Superior temporal gyrus (tissue), 1 donor: Measurements from ENCODE around the gene ID1.
A peak's percentile ranks its signal among the peaks of the same experiment; 100 is the strongest.
"Not testable (repeated sequence)": the region's sequence is repeated elsewhere in the genome, so short reads cannot be mapped to it uniquely, and the experiment has no call there.

Source experiments
- DNase-seq: peaks from one replicate; pipeline ENCODE4 v3.0.0-alpha.2; 2016; ENCODE audit errors: extremely low spot score

ID1 gene

GRCh38 chr20:31602431-31602778 is 2.7 kb upstream of the ID1 start:
- DNase-seq = no peak

DNA sequence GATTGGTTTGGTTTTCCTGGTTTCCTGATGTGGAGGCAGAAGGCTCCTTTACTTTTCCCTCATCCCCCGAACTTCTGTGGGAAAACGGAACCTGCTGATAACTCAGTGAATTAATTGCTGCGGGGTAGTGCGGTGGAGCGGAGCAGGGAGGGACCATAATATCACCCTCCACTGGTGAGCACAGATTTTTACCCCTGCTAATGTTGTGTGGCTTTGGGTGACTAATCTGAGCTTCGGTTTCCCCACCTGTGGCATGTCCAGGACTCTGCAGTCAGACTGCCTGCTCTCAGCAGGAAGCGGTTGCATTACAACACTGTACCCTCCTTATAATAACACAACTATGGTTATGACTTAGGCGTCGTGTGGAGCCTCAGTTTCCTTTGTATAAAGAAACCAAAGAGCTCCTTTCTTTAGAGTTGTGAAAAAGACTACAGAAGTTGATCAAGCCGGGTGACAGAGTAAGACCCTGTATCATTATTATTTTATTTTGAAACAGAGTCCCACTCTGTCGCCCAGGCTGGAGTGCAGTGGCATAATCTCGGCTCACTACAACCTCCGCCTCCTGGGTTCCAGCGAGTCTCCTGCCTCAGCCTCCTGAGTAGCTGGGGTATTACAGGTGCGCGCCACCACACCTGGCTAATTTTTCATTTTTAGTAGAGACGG is 2.2 kb upstream of the ID1 start:
- DNase-seq = no peak

GRCh38 chr20:31603822-31604566 is 1.1 kb upstream of the ID1 start:
- DNase-seq = peak; percentile 90

GRCh38 chr20:31604567-31605030 is 490 bp upstream of the ID1 start:
- no peak for DNase-seq

- no peak for DNase-seq
These were observed 1.1 kb downstream of the ID1 start for GRCh38 chr20:31605902-31606803.

DNA sequence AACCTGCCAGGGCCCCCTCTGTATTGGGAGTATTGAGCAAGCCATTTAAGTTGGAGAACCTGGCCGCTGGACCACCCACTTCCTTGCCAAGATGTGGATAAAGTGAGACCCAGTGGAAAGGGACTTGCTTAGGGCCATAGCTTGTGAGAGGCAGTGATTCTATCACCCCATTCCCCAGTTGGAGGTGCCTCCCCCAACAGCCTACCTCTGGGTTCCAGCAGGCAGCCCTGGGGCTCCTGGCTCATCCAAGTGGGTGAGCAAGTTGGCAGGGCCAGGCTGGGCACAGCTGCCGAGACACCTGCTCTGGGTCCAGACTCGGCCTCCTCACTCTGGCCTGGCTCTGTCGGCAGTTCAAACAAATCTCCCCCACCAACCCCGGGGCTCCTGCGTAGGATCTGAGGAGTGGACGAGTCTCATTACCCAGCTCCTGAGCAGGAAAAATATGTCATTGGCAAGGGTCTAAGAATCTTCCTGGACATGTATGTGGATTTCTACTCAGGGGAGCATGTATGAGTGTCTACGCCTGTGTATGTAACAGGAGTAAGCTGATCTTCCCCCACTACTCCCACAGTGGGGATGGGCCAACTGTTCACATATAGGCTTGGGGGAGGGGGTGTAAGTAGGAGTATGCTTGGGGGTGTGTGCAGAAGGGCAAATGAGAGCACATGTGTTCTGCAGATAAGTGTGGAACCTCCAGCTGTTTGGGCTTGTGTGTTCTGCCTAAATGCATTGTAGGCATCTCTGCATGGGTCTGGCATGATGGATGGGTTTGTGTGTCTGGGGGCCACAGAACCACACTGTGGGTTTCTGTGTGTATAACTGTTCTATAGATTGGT is 1.9 kb downstream of the ID1 start:
- DNase-seq = no peak

GRCh38 chr20:31607640-31608250 is 2.7 kb downstream of the ID1 start:
- no peak for DNase-seq

DNA sequence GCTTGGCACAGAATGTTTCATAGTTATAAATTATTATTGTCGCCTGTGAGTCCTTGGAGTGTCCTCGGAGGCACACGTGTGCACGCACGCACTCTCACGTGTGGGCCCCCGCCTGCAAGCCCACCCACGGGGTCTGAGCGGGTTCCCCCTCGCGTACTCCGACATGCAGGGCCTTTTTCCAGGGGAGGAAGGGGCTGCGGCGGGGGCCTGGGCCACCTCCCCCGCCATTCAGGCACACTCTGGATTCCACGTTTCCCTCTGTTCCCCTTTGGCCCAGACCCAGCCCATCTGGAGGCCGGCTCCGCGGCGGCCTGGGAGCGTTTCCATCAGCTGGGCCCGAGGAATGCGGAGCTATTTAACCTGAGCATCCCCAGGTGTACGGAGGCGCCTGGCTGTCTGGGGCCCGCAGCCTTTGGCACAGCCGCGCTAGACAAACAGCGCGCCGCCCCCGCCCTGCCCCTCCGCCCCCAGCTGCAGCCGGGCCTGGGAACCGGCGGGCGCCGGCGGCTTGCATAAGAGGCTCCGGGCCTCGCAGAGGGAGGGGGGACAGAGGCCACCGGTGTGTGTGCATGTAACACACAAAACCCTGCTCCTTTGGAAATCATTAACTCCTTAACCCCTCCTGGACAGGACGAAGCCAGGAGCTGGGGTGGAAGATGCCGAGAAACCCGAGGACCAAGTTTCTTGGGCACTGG is 3.3 kb downstream of the ID1 start:
- DNase-seq = no peak

DNA sequence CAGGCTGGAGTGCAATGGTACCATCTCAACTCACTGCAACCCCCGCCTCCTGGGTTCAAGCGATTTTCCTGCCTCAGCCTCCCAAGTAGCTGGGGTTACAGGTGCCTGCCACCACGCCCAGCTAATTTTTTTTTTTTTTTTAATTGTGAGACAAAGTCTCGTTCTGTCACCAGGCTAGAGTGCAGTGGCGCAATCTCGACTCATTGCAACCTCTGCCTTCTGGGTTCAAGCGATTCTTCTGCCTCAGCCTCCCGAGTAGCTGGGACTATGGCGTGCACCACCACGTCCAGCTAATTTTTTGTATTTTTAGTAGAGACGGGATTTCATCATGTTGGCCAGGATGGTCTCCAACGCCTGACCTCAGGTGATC is 7.2 kb downstream of the ID1 start:
- DNase-seq = not testable (repeated sequence)

GRCh38 chr20:31615416-31615815 is 10.3 kb downstream of the ID1 start:
- DNase-seq = no peak

GRCh38 chr20:31617432-31618104 is 12.5 kb downstream of the ID1 start:
- no peak for DNase-seq

DNA sequence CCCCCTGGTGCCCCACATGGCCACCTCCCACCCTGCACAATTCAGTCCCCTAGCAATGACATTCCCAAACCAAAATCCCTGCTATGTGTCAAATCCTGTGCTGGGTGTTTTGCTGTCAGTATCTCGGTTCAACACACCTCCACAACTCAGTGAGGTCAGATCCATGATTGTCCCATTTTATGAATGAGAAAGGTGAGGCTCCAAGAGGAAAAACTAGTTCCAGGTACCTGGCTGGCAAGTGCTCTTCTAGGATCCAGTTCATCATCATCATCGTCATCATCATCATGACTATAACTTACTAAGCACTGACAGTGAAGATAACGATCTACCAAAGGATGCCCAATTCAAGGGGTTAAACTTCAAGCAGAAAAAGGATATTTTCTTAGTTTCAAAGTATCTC is 15.2 kb downstream of the ID1 start:
- no peak for DNase-seq

DNA sequence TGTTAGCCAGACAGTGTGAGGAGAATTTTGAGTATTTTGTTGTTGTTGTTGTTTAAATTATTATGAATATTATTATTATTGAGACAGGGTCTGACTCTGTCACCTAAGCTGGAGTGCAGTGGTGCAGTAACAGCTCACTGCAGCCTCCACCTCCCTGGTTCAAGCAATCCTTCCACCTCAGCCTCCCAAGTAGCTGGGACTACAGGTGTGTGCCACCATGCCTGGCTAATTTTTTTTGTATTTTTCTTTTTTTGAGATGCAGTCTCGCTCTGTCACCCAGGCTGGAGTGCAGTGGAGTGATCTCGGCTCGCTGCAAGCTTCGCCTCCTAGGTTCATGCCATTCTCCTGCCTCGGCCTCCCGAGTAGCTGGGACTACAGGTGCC is 18.0 kb downstream of the ID1 start:
- not testable (repeated sequence) for DNase-seq

DNA sequence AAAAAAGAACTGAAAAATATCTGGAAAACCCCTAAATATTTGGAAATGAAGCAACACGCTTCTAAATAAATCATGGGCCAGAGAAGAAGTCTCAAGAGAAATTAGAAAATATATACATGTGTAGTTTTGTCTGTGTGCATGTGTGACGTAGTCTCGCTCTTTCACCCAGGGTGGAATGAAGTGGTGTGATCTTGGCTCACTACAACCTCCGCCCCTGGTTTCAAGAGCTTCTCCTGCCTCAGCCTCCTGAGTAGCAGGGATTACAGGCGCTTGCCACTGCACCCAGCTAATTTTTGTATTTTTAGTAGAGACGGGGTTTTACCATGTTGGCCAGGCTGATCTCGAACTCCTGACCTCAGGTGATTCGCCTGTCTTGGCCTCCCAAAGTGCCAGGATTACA is 21.4 kb downstream of the ID1 start:
- not testable (repeated sequence) for DNase-seq

- DNase-seq = not testable (repeated sequence)
These were observed 23.0 kb downstream of the ID1 start for GRCh38 chr20:31628057-31628456.

- no peak for DNase-seq
These were observed 25.2 kb downstream of the ID1 start for GRCh38 chr20:31630187-31630790.

DNA sequence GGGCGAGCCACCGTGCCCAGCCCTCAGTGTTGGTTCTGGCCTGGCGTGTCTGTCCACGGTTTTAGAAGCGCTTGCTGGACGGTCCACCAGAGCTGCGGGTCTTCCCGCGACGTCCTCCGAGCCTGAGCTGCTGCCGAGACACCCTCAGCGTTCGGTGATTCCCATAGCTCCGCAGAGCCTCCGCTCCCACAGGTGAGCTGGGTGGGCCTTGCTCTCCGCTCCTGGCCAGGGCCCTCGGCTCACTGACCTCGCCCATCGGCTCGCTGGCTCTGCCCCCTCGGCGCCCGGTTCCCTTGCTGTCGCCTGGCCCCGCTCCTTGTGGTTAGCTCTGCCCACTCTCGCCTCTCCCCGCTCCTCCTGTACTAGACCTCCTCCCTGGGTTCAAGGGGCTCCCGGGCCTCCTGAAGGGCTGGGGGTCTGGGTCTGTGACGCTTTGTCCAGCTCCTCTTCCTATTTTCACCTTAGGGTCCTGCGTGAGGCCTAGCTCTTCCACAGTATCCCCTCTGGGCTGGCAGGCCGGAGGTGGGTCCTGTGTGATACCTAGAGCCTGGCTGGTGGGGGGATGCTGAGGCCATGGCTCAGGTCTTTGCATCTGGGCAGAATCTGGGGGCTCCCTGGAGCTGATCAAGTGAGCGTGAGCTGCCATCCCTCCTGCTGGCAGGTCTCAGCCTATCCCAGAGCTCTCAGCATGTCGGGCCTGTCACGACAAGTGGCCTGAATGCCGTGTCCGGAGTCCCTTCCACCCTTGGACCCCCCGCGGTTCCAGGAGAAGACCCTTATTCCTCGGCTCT is 27.7 kb downstream of the ID1 start:
- no peak for DNase-seq

DNA sequence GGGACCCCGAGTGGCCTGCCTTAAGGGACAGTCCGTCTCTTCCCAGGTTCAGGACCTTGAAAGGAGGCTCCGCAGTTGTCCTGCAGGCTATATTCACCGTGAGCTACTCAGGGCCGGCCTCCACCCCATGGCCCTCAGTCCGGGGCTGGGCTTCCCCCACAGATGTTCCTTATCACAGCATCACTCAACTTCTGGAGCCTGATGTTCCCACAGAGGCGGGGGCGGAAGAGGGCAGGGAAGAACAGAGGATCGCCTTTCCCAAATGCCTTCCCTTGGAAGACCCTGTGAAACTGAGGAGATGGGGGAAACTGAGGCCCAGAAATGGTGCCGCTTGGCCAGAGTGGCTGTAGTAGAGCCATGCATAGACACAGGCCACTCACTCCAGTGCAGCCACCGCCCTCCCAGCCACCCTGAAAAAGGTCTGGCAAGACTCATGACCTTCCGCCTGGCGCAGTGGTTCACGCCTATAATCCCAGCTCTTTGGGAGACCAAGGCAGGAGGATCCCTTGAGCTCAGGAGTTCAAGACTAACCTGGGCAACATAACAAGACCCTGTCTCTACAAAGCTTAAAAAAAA is 28.3 kb downstream of the ID1 start:
- DNase-seq = no peak
